Measurements from ENCODE around the gene NTSR1.

The NTSR1 gene

DNA sequence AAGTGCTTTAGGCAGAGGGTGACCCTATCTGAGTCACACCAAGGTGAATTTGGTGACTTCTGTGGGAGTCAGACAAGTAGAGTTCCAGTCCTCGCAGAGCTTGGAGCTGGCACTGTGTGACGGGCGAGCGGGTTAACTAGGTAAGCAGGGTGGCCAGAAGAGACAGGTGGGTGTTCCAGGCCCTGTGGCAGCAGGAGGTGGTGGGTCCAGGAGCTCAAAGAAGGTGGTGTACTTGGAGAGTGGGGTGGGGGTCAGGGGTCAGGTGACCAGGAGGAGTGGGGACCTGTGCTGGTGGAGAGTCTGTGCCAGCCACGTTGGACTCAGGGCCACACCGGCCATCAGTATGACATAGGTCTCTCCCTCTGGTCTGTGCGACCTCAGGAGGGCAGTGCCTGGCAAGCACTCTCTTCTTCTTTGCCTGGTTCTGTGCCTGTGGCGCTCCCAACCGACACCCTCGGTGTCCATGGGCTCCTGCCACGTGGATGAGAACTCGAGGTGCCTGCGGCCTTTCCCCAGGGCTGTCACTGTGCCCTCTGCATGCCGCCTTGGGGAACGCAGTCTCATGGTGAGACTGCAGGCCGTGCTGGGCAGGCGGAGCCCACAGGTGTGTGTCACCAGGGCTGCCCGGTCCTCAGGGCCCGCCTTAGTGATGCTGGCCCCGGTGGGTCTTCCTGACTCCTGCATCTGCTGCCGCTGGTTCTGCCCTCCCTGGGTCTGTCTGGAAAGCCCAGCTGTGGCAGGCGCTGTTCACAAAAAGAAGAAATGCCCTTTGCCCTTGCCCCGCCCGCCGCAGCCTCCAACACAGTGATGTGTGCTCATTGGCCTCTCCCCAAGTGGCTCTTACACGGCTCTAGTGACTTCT is 89.3 kb downstream of the NTSR1 start:
- DNase-seq (ENCODE audit: insufficient read length, low spot score), result no peak
- no peak for FAIRE-seq

- FAIRE-seq, result no peak
Observed at GRCh38 chr20:62799036-62799435, 90.4 kb downstream of the NTSR1 start.

DNA sequence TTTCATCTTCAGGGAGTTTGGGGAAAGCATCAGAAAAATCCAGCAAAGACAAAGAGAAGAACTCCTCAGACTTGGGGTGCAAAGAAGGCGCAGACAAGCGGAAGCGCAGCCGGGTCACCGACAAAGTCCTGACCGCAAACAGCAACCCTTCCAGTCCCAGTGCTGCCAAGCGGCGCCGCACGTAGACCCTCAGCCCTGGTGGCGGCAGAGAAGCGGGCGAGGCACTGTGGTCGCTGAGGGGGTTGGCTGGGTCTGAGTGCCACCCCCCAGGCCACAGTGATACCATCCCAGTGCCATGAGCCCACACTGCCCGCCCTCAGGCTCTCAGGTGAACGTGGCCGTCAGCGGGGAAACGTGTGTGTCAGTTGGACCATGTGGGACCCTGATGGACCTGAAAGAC is 90.8 kb downstream of the NTSR1 start:
- FAIRE-seq (no peak), DNase-seq (ENCODE audit: insufficient read length, low spot score) (no peak)

More at GRCh38 chr20:62799036-62799435, 90.4 kb downstream of the NTSR1 start:
- DNase-seq (ENCODE audit: insufficient read length, low spot score), result no peak

GRCh38 chr20:62799873-62800272 is 91.2 kb downstream of the NTSR1 start:
- no peak for DNase-seq (ENCODE audit: insufficient read length, low spot score)
- no peak for FAIRE-seq

DNA sequence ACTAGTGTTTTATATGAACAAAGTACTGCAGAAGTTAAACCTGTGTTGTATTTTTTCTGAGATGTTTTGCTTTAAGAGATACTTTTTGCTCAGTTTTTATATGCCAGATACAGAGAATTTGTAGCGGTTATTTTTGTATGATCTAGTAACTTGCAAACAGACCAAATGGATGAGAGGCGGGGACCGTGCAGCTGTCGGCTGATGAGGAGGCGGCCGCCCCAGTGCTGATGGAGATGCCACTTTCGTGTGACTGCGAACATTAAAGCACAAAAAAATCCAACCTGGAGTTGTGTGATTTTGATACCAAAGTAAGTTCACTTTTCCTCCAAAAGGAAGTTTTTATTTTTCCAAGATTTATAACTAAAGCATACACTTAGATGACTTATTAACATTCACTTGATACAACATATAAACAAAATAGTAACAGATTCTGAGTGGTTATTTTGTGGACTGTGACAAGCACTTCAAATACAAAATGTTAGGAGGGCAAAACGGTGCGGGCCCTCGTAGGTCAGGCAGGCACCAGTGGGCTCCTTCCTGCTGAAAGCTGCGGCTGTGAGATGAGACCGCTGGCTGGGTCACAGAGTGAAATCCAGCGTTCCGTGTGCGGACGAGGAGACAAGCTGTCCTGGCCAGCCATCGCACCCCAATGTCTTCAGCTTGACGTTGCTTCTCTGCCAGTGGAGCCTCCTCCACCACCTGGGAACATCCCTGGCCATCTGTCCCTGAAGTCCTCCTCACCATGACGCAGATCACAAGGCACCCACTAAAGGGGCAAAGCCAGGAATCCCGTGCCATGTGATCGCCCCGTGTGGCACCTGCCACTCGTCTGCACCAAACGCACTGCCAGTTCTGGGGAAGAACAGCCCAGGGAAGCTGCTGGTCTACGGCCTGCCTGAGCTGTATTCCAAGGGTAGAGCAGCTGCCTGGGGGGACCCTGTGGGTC is 92.0 kb downstream of the NTSR1 start:
- DNase-seq (ENCODE audit: insufficient read length, low spot score) (no peak), FAIRE-seq (no peak)

DNA sequence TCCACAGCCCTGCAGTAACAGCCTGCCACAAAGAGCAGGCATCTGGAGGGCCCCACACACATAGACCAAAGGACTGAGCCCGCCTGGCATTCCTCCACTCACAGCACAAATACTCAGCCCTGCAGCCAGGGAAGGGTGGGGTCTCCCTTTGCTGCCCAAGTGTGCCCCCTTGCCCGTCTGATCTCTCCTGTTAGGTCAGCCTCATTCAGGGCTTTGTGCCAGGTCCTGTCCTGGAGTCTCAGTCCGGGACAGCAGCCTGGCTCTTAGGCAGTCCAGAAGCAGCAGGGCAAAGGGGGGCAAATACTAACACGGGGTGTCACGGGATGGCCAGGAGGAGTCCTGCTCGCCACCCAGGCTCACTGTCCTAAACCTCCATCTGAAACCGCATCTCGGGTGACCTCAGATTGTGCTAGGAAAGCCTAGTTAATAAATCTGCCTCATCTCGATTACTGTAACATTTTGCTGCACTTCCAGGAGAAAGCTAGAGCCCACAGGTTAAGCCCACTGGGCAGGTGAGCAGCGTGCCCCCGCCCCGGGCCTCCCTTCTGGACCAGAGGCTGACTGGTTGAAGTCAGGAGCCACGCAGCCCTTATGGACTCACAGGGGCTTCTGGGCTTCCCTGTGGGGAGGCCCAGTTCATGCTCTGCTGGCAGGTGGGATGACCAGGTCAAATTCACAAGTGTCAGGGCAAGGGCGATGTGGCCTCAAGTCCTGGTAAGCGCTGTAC is 92.8 kb downstream of the NTSR1 start:
- no peak for FAIRE-seq
- no peak for DNase-seq (ENCODE audit: insufficient read length, low spot score)

- DNase-seq (ENCODE audit: insufficient read length, low spot score) (no peak), FAIRE-seq (no peak)
Observed at GRCh38 chr20:62802026-62802712, 93.5 kb downstream of the NTSR1 start.

- DNase-seq (ENCODE audit: insufficient read length, low spot score), result no peak
- FAIRE-seq, result no peak
Observed at GRCh38 chr20:62804021-62804626, 95.5 kb downstream of the NTSR1 start.

DNA sequence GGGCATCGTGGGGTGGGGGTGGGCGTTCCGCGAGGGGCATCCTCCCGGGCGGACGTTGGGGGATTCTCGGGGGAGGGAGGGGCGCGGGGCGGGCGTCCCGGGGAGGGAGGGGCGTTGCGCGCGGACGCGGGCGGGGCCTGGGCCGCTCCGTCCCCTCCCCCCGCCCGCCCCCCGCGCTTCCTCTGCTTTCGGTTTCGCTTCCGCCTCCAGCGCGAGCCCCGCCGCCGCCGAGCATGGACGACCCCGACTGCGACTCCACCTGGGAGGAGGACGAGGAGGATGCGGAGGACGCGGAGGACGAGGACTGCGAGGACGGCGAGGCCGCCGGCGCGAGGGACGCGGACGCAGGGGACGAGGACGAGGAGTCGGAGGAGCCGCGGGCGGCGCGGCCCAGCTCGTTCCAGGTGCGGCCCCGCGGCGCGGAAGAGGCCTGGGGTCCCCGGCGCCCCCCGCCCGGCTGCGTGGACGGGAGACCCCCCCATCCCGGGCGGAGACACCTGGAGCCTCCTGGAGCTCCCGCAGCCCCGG is 96.1 kb downstream of the NTSR1 start, which contains the start of gene OGFR:
TSS of gene OGFR (plus strand) at position 209 of the 528 bp plus-strand sequence. CDS start at position 234, 25 bp downstream.
- FAIRE-seq, result no peak

GRCh38 chr20:62805155-62805710 is 96.6 kb downstream of the NTSR1 start:
- DNase-seq (ENCODE audit: insufficient read length, low spot score) (no peak), FAIRE-seq (no peak)

More for the DNA sequence above, 96.1 kb downstream of the NTSR1 start, which contains the start of gene OGFR:
- DNase-seq (ENCODE audit: insufficient read length, low spot score), result peak; percentile 95

DNA sequence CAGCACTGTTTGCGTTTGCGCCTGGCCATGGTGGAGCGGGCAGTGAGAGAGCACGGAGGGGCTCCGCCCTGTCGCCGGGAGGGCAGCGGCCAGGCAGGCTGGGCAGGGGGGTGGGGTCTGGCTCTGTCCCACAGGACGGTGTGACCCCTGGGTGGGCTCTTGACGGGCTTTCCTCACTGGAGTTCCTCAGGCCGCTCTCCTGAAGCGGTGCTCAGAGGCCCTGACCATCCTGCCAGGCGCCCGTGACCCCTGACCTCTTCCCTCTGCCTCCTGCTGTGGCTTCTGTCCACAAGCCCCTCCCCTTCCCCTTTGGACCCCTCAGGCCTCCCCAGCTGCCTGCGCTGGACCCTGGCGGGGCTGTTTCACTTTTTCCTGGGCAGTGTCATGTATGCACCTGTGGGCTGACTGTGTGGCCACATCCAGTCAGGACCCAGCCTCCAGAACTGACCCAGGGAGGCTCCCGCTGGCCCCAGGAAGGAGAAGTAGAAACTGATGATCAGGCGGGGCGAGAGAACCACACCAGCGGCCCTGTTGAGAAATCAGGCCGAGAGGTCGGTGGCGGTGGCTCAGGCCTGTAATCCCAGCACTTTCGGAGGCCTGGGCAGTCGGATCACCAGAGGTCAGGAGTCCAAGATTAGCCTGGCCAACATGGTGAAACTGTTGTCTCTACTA is 97.2 kb downstream of the NTSR1 start:
- no peak for FAIRE-seq
- no peak for DNase-seq (ENCODE audit: insufficient read length, low spot score)

DNA sequence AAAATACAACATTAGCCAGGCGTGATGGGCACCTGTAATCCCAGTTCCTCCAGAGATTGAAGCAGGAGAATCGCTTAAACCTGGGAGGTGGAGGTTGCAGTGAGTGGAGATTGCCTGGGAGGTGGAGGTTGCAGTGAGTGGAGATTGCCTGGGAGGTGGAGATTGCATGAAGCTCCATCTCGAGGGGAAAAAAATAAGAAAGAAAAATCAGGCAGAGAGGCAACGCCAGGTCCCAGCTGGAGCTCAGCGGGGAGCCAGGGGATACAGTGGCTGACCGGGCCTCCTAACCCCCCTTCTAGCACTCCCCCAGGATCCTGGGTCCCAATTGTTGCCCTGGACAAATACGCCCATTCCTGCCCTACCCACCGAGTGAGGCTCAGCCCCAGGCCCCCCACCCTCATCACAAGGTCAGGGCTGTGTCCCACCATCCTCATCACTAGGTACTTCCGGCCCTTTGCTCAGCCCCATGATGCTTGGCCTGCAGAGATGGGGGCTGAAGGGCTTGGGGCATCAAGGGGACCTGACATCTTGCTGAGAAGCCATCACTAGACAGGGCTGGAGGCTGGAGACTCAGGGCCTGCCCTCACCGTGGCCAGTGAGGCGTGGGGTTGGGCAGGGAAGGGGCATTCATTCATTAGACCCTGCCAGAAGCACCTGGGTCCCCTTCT is 97.9 kb downstream of the NTSR1 start:
- FAIRE-seq (no peak), DNase-seq (ENCODE audit: insufficient read length, low spot score) (no peak)

DNA sequence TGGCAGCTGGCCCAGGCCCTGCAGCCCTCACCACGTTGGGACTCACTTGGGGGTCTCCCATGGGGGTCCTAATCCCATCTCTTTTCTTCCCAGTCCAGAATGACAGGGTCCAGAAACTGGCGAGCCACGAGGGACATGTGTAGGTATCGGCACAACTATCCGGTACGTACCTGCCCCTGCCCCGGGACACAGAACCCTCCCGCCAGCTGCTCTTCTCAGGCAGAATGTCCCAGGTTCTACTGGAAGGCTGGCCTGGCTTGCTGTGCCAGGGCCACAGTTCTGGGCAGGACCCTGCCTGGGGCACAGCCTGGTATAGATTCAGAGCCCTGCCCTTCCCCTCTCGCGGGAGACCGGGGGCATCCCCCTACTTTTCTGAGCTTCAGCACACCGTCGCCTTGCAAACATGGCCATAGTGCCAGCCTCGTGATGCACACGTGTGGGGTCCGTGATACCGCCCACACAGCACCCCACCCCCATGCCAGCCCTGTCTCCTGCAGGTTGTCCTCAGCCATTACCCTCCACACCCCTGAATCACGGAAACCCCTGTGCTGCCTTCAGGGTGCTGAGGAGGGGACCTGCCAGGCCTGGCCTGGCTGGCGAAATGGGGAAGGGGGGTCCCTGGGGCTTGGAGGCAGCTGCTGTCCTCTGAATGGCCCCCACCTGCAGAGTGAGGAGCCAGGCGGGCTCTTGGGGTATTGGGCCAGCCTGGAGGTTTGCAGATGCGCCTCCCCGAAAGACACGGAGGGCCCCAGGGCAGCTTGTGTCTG is 99.0 kb downstream of the NTSR1 start:
- no peak for FAIRE-seq
- DNase-seq (ENCODE audit: insufficient read length, low spot score), result no peak

- peak; percentile 90 for DNase-seq (ENCODE audit: insufficient read length, low spot score)
- no peak for FAIRE-seq
Observed at GRCh38 chr20:62808211-62808865, 99.7 kb downstream of the NTSR1 start.

DNA sequence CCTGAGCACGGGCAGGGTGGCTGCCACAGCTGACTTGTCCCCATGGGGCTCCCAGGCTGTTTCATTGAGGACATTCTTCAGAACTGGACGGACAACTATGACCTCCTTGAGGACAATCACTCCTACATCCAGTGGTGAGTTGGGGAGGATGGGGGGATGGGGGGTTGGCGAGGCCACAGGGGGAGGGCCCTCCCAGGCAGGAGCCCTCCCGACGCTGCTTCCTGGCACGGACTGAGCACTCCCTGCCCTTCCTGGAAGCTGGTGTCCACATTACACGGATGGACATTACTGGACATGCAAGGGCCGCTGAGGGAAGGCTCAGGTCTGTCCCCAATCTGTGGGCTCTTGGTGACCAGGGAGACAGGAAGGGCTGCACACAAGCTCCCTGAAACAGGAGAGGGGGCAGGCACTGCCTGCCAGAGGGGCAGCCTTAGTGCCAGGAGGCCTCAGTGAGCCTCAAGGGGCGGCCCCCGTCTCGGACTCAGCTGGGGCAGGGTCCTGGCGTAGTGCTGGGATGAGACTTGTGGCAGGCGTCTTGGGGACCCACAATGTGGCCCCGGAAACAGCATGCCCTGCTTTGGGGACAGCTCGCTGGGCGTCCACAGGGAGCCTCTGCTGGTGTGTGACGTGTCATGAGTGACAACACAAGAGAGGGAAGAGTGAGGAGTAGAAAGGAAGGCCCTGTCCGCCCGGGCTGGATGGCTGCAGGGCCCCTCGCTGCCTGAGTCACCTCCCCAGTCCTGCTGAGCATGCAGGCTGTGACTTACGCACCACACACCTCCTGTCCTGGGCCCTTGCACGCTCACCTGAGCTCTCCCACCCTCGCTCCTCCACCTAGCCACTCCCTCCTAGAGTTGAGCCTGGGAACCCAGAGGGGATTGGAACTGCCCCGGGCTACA is 101.1 kb downstream of the NTSR1 start:
- DNase-seq (ENCODE audit: insufficient read length, low spot score), result no peak
- FAIRE-seq, result no peak

GRCh38 chr20:62811320-62811719 is 102.7 kb downstream of the NTSR1 start:
- FAIRE-seq (no peak), DNase-seq (ENCODE audit: insufficient read length, low spot score) (no peak)

All from GM19239 (cell line).